MCF 10A (cell line): ENCODE measurements around the gene SLC5A9. TPM values are rescaled to one million over a fixed set of nuclear protein-coding genes. Genes with fewer than 3 reads are reported as not detected.

Experiments
- BruUV-seq: library from RNA; stranded (reverse); fragments of 400-500 nt; replicated peaks from 2 replicates; lab custom pipeline; 2021; lab: Mats Ljungman, UMichigan
- CTCF ChIA-PET: fragments of 300-600 bp; sonication (Branson Sonifier 250); formaldehyde crosslinking; extraction: SDS; loops from one replicate; lab custom pipeline; 2021; ENCODE audit warnings: antibody characterized with exemption, inconsistent platforms; lab: Yijun Ruan, JAX
- POLR2A ChIA-PET: fragments of 300-600, 350-650 bp; sonication (Branson Sonifier 250); formaldehyde crosslinking; extraction: SDS; loops from one replicate; lab custom pipeline; 2020; ENCODE audit warnings: antibody characterized with exemption, inconsistent platforms; lab: Yijun Ruan, JAX
- DNase-seq: peaks from one replicate; pipeline ENCODE4 v3.0.0-alpha.2; 2018; ENCODE audit not compliant: unreplicated experiment
- H3K27ac Mint-ChIP-seq: one replicate; pipeline ENCODE4 v1.8.0; 2022; ENCODE audit warnings: mild to moderate bottlenecking, low read depth, mixed read lengths; ENCODE audit not compliant: unreplicated experiment
- H3K27me3 Mint-ChIP-seq: one replicate; pipeline ENCODE4 v1.8.0; 2022; ENCODE audit warnings: mixed read lengths; ENCODE audit not compliant: insufficient read depth, unreplicated experiment
- H3K36me3 Mint-ChIP-seq: one replicate; pipeline ENCODE4 v1.8.0; 2022; ENCODE audit warnings: mild to moderate bottlenecking, moderate library complexity, mixed read lengths; ENCODE audit not compliant: insufficient read depth, unreplicated experiment
- H3K4me1 Mint-ChIP-seq: one replicate; pipeline ENCODE4 v1.8.0; 2022; ENCODE audit warnings: mixed read lengths; ENCODE audit not compliant: insufficient read depth, unreplicated experiment
- H3K4me3 Mint-ChIP-seq: one replicate; pipeline ENCODE4 v1.8.0; 2022; ENCODE audit warnings: mild to moderate bottlenecking, moderate library complexity, mixed read lengths; ENCODE audit not compliant: unreplicated experiment
- H3K9me3 Mint-ChIP-seq: one replicate; pipeline ENCODE4 v1.8.0; 2022; ENCODE audit warnings: mixed read lengths; ENCODE audit not compliant: unreplicated experiment
- CTCF ChIP-seq: fragments of 200-600 bp; IDR thresholded peaks from one replicate; pipeline ENCODE4 v1.8.0; 2022; ENCODE audit warnings: antibody characterized with exemption, mild to moderate bottlenecking; ENCODE audit not compliant: unreplicated experiment
- intact Hi-C: fragments of 100-400 bp; cut with micrococcal nuclease; formaldehyde crosslinking; loops from 2 replicates; pipeline ENCODE4 v1.14.1; 2022
- total RNA-seq: library from RNA; stranded (reverse); gene quantifications from 2 replicates; pipeline ENCODE4 v1.2.3, GENCODE V29; 2022

Gene SLC5A9
- total RNA-seq, 1 experiment from 2014 or later = not detected

- Mint-ChIP-seq H3K9me3 (no peaks in the 10 kb centered on the region), H3K4me1 (peaks cover 61% of the 10 kb centered on the region), H3K27ac (peak overlapping the region; percentile 78), H3K4me3 (no peak overlapping the region), H3K27me3 (no peaks in the 10 kb centered on the region), H3K36me3 (peaks cover 6% of the 10 kb centered on the region)
- no peak for TF ChIP-seq CTCF
- ChIA-PET CTCF (interaction anchor here (0.9 to 10.0 kb wide), 12 partner anchors 19 to 461 kb away, joined by 3 to 198 read pairs (median 4); no protein-coding TSS in a partner anchor), POLR2A (interaction anchor here (1.3 to 4.7 kb wide), 5 partner anchors 18 to 107 kb away, joined by 4 to 26 read pairs (median 5); no protein-coding TSS in a partner anchor)
- intact Hi-C loops = loop anchor here (5.0 kb wide), 1 partner anchor 203 kb away; the partner anchor contains the start of gene TRABD2B
- BruUV-seq = no TSS peak
- no peak for DNase-seq
These were observed 22.2 kb upstream of the SLC5A9 start for GRCh38 chr1:48200166-48200900.

GRCh38 chr1:48202030-48202752 is 20.3 kb upstream of the SLC5A9 start:
- TF ChIP-seq CTCF = peak; percentile 75
- H3K4me1 Mint-ChIP-seq = peaks cover 54% of the 10 kb centered on the region
- peak overlapping the region; percentile 25 for H3K4me3 Mint-ChIP-seq
- ChIA-PET POLR2A (interaction anchor here (1.0 to 4.7 kb wide), 10 partner anchors 19 to 211 kb away, joined by 3 to 27 read pairs (median 6); no protein-coding TSS in a partner anchor), CTCF (interaction anchor here (0.5 to 10.0 kb wide), 48 partner anchors 12 to 639 kb away, joined by 3 to 198 read pairs (median 4); no protein-coding TSS in a partner anchor)
- no TSS peak for BruUV-seq
- no peaks in the 10 kb centered on the region for H3K27me3 Mint-ChIP-seq
- no peaks in the 10 kb centered on the region for H3K9me3 Mint-ChIP-seq
- intact Hi-C loops = loop anchor here (1.0 to 5.0 kb wide), 8 partner anchors 25 to 463 kb away; partner anchors contain the start of gene TRABD2B
- H3K36me3 Mint-ChIP-seq = no peaks in the 10 kb centered on the region
- peak overlapping the region; percentile 78 for H3K27ac Mint-ChIP-seq
- peak; percentile 85 for DNase-seq

GRCh38 chr1:48203287-48203900 is 19.1 kb upstream of the SLC5A9 start:
- H3K27ac Mint-ChIP-seq = no peak overlapping the region
- ChIA-PET POLR2A (interaction anchor here (0.6 to 4.7 kb wide), 11 partner anchors 8 to 899 kb away, joined by 3 to 27 read pairs (median 5); no protein-coding TSS in a partner anchor), CTCF (interaction anchor here (0.6 to 10.0 kb wide), 45 partner anchors 9 to 1015 kb away, joined by 3 to 198 read pairs (median 5); no protein-coding TSS in a partner anchor)
- H3K9me3 Mint-ChIP-seq = no peaks in the 10 kb centered on the region
- H3K4me1 Mint-ChIP-seq = peaks cover 48% of the 10 kb centered on the region
- H3K27me3 Mint-ChIP-seq = no peaks in the 10 kb centered on the region
- intact Hi-C loops = loop anchor here (2.0 to 5.0 kb wide), 2 partner anchors 206 to 465 kb away; partner anchors contain the start of gene TRABD2B
- no TSS peak for BruUV-seq
- peak; percentile 67 for TF ChIP-seq CTCF
- peak; percentile 62 for DNase-seq
- H3K36me3 Mint-ChIP-seq = no peaks in the 10 kb centered on the region
- no peak overlapping the region for H3K4me3 Mint-ChIP-seq
